ENCODE measurements around the gene MICU2.

Gene MICU2, protein sequence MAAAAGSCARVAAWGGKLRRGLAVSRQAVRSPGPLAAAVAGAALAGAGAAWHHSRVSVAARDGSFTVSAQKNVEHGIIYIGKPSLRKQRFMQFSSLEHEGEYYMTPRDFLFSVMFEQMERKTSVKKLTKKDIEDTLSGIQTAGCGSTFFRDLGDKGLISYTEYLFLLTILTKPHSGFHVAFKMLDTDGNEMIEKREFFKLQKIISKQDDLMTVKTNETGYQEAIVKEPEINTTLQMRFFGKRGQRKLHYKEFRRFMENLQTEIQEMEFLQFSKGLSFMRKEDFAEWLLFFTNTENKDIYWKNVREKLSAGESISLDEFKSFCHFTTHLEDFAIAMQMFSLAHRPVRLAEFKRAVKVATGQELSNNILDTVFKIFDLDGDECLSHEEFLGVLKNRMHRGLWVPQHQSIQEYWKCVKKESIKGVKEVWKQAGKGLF

GRCh38 chr13:21603531-21604448 lies at the start of gene MICU2:
MICU2 (minus strand) TSS chr13:21604170; CDS start chr13:21604148, 22 bp downstream.
- peak; percentile 92 for DNase-seq (ENCODE audit: low spot score)

DNA sequence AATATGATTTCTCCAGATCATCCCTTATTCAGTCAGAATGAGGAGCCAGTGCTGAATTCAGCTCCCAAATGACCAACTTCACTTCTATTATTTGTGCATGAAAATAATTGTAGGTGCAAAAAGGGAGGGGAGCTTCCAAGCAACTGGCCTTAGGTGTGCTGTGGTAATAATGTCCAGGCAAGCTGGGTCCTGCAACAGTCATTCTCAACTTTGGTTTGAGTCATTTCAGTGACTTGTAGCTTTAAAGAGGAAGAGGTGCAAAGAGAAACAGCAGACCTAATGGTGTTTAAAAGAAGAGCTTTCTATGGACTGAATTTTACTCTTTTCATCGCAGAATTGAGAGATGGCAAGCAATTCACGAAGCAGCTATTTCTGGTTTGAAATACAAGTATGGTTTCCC lies 37.7 kb upstream of the MICU2 start:
- DNase-seq (ENCODE audit: low spot score) = no peak

- no peak for DNase-seq (ENCODE audit: low spot score)
Observed at GRCh38 chr13:21639561-21639960, 35.6 kb upstream of the MICU2 start.

GRCh38 chr13:21638319-21639282 lies 34.6 kb upstream of the MICU2 start:
- peak; percentile 42 for DNase-seq (ENCODE audit: low spot score)

GRCh38 chr13:21637296-21637695 lies 33.3 kb upstream of the MICU2 start:
- DNase-seq (ENCODE audit: low spot score) = no peak

DNA sequence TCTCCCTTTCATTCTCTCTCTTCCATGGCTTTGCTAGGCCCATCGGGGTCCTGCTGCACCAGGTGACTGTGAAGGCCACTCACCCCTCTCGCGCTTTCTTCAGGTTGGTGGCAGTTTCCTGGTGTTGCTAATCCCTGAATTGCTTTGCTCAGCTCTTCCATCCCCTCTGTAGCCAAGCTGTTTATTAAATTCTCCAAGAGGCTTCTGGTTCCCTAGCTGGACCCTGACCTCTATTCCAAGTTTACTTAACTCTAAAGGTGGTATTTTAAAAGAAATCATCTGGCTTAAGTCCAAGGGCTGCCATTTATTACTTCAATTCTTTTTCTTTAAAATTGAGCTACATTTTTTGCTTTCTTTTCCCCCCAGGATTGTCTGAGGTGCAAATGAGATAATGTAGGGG lies 32.7 kb upstream of the MICU2 start:
- DNase-seq (ENCODE audit: low spot score) = no peak

GRCh38 chr13:21632196-21632595 lies 28.2 kb upstream of the MICU2 start:
- no peak for DNase-seq (ENCODE audit: low spot score)

DNA sequence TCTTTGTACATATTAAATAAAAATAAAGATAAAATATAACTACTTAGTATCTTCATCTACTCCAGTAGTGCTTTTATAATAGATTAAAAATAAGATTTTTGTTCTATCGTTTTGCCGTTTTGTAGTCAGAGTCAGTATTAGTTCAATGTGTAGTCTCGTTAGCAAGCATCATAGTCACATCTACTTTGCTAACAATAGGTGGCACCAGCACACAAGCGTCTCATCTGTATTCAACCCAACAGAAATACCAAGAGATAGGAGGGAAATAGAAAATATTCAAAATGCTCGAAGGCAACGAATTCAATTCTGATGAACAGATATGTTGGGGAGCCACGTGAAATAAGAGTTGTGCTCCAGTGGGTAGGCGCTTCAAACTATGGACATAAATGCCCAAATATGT lies 21.4 kb upstream of the MICU2 start:
- DNase-seq (ENCODE audit: low spot score) = peak; percentile 10

GRCh38 chr13:21620861-21621260 lies 16.9 kb upstream of the MICU2 start:
- DNase-seq (ENCODE audit: low spot score) = no peak

GRCh38 chr13:21619633-21620220 lies 15.8 kb upstream of the MICU2 start:
- no peak for DNase-seq (ENCODE audit: low spot score)

DNA sequence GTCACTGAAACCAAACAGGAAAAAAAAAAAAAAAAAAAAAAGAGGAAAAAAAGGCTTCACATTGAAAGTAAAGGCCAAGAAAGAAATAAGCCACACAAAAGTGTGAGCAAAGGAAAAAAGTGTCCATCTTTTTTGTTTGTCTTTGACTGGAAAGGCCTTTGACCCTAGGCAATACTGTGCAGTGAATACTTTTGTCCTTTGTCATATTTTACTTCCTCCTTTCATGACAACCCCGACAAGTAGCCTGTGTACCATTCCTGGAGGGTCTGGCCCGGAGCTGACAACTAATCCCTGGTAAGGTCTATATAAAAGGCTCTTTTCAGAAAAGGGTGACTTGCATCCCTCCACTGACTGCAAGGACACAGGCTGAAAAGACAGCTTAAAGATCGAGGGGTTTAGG lies 12.9 kb upstream of the MICU2 start:
- DNase-seq (ENCODE audit: low spot score) = no peak

DNA sequence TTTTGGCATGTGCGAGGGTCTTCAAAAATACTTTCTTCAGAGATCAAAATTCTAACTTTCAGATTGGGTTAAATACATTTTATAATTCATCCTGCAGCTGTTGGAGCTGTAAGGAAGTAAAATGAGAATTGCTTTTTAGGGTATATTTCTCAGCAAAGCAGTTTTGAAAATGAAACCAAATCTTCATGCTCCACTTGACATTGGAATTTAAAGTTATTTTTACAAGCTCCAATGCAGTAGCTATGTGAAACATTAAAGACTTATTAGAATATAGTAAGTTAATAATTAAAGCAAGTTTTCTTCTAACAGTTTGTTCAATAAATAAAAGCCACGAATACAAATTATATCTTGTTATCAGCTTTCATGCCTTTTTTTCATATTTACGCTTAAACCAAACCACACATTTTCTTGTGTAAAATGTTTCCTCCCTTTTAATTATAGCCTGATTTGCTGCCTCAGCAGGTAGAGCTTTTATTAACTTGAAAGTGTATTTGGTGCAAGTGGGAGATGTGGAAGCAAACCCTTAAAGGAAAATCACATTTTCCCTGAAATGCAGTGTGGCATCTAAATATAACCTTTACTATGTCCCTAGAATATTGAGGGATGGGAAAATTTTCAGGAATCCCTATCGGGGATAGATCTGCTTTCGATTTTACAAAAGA lies 12.4 kb upstream of the MICU2 start:
- no peak for DNase-seq (ENCODE audit: low spot score)

DNA sequence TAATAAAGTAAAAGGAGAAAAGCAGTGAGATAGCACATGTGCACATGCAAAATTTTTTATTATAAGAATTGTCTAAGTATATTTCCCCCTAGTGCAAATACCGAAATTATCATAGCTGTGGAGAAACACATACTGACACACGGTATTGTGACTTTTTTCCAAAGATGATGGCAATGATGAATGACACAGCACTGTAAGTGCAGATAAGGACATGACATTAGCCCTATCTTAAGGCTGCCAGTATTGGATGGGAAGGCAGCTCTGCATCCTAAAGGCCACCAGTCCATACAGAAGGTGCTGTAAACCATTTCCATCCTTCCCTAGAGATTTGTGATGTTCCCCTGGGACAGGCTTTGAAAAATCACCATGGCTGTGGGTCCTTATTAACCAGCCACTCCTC lies 11.5 kb upstream of the MICU2 start:
- DNase-seq (ENCODE audit: low spot score) = no peak

DNA sequence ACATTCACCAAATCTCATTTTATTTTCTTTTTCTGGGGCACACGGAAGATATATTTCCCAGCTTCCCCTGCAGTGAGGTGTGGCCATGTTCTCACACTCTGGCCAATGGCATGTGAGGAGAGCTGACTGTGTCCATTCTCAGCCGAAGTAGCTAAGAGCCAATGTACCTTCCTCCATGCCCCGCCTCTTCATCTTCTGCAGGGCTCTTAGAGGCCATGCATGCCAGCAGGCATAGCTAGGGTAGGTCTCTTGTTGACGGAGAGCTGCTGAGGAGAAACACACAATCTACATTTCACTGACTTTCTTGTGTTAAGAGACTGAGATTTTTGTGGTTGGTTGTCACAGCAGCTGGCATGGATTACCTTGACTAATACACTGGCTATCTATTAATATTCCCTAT lies 9.8 kb upstream of the MICU2 start:
- no peak for DNase-seq (ENCODE audit: low spot score)

DNA sequence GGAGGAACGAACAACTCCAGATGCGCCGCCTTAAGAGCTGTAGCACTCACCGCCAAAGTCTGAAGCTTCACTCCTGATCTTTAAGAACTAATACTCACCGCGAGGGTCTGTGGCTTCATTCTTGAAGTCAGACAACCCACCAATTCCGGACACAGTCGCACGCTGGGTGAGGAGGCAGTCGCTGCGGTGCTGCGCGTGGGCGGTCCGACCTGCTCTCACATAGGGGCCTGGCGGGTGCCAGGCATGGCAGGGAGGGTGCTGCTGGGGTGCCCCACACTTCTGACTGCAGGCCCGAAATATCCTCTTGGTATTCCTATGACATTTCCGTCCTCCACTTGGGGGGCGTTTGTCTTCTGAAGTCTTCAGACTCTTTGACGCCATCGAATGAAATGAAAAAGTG lies 7.4 kb upstream of the MICU2 start:
- DNase-seq (ENCODE audit: low spot score) = no peak

GRCh38 chr13:21610687-21611086 lies 6.7 kb upstream of the MICU2 start:
- DNase-seq (ENCODE audit: low spot score) = no peak

GRCh38 chr13:21608961-21609360 lies 5.0 kb upstream of the MICU2 start:
- DNase-seq (ENCODE audit: low spot score) = no peak

GRCh38 chr13:21606796-21607195 lies 2.8 kb upstream of the MICU2 start:
- no peak for DNase-seq (ENCODE audit: low spot score)

DNA sequence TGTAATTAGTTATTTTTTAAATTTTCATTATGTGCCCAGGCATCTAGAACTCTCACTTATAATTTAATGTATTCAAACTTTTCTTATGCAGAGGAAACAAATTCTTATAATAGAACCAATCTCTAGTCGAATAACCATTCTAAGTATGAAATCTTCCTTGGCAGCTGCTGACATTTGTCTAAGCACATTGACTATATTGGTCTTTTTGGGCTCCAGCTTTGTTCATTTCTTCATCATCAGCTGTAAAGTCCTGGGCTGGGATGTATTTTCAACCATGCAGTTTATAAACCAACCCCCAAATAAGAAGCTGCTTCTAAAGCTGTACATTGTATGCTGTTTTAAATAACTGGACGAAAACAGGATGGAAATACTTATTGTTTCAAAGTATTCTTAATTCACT lies 2.3 kb upstream of the MICU2 start:
- no peak for DNase-seq (ENCODE audit: low spot score)

DNA sequence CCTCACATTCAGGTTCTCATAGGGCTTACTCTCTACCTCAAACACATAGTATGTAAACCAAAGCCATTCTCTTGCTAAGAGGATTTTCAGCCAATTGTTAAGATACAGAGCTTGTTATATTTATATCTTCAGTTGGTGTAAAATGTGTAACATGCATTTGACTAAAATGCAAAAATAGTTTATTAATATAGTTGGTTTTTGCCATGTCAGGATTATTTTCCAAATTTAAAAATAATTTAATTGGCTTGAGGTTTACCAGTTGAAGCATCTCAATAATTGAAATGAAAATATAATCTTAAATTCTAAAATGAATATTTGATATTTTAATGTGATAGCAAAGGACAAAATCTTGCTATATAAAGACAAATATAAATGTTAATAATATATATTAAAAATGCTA lies 7.2 kb downstream of the MICU2 start:
- no peak for DNase-seq (ENCODE audit: low spot score)

DNA sequence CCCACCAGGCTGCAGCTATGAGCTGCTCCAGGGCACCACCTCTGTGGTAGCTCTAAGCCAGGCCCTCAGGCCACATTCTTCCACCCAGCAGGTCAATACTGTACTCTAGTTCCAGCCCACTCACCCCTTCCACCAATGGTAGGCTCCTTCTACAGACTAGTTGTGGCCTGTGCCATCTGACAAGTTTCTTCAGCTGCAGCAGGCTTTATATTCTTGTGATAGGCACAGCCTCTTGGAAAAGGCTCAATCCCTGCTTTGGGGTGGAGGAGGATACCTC lies 8.5 kb downstream of the MICU2 start:
- DNase-seq (ENCODE audit: low spot score) = no peak
